ENCODE data around the gene NOSTRIN. TPM values are rescaled to one million over a fixed set of nuclear protein-coding genes. Genes with fewer than 3 reads are reported as not detected.

The NOSTRIN gene
- total and polyA plus RNA-seq, 2 of the 8 experiments (the other 6 are each of a cell fraction or from before 2014, with no cell fraction given): not detected

DNA sequence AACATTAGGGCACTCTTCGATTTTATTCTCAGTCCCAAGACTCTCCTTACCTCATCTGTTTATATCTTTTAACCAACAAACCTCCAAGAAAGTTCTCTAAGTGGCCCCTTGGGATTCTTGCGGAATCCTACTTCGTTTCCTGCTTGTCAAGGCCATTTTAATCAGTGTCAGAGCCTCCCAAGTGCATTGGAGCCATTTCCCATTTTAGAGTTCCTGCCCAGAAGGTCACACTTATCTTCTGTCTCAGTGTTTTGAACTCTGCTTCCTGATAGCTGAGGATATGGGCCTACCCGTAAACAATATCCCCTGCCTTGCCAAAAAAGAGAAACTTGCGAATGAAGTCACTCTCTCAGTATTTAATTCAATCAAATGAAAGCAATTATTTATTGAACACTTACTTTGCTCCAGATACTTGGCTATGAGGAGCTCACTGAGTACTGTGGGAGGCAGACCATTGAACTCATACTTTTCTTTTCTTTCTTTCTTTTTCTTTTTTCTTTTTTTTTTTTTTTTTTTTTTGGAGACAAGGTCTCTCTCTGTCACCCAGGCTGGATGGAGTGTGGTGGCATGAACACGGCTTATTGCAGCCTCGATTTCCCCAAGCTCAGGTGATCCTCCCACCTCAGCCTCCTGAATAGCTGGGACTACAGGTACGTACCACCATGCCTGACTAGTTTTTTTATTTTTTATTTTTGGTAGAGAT, 5.7 kb upstream of the NOSTRIN start (continued):
- TF ChIP-seq SAP30 (IDR thresholded peaks at IDR 0.05; ENCODE audit: insufficient read depth, insufficient replicate concordance, low read length): no peak
- no peak for TF ChIP-seq HDAC6 (IDR thresholded peaks at IDR 0.05; ENCODE audit: low read depth, low read length)
- TF ChIP-seq RXRA (IDR thresholded peaks at IDR 0.05; ENCODE audit: insufficient read depth, low read depth, low read length): no peak
- no peak for TF ChIP-seq GABPA (IDR thresholded peaks at IDR 0.05; ENCODE audit: borderline replicate concordance, insufficient read depth, low read length)
- TF ChIP-seq POLR2A (IDR thresholded peaks at IDR 0.05; ENCODE audit: control extremely low read depth in 1 of 2, low read depth in 2 of 2, low read length in 2 of 2): no peak
- no peak for TF ChIP-seq BACH1 (IDR thresholded peaks at IDR 0.05; ENCODE audit: low read length)
- TF ChIP-seq JUND (IDR thresholded peaks at IDR 0.05; ENCODE audit: low read length): no peak
- TF ChIP-seq EGR1 (IDR thresholded peaks at IDR 0.05; ENCODE audit: borderline replicate concordance, low read depth, low read length): no peak
- TF ChIP-seq RBBP5 (IDR thresholded peaks at IDR 0.05; ENCODE audit: borderline replicate concordance, low read depth, low read length): no peak

All from H1 (cell line).